ENCODE data around the gene CCT8. TPM values are rescaled to one million over a fixed set of nuclear protein-coding genes. Genes with fewer than 3 reads are reported as not detected.

CCT8 gene
- total and polyA plus RNA-seq, 4 donors: 47.0 to 78.2 (median 58.0) TPM

- TF ChIP-seq HNF4A (conservative IDR thresholded peaks at IDR 0.05) (no peak), RXRA (IDR thresholded peaks at IDR 0.05) (no peak), FOXA1 (IDR thresholded peaks at IDR 0.05) (no peak), MAX (IDR thresholded peaks at IDR 0.05) (no peak), CTCF (IDR thresholded peaks at IDR 0.05; ENCODE audit: low read depth, low read length, missing input control) (no peak)
- H3K4me3 ChIP-seq (ENCODE audit: low read depth in 1 of 3, low read length in 3 of 3): no peak overlapping the region
- DNase-seq (ENCODE audit: low spot score): no peak
Measured at GRCh38 chr21:29115899-29116298, 42.5 kb upstream of the CCT8 start.

GRCh38 chr21:29114765-29115500, 41.5 kb upstream of the CCT8 start:
- H3K36me3 ChIP-seq (ENCODE audit: control insufficient read depth in 4 of 4, insufficient read depth in 3 of 4, low read depth in 1 of 4, low read length in 3 of 4): no peaks in the 10 kb centered on the region
- no peak for DNase-seq (ENCODE audit: low spot score)
- H3K27ac ChIP-seq (ENCODE audit: low read depth in 1 of 2, low read length in 2 of 2): no peak overlapping the region
- 87% methylated on average over 5 of the region's 5 CpGs for WGBS
- H3K27me3 ChIP-seq (ENCODE audit: control insufficient read depth in 4 of 4, insufficient read depth in 4 of 4, low read length in 3 of 4): no peaks in the 10 kb centered on the region
- no peak overlapping the region for H3K4me3 ChIP-seq (ENCODE audit: low read depth in 1 of 3, low read length in 3 of 3)
- no peaks in the 10 kb centered on the region for H3K4me1 ChIP-seq (ENCODE audit: control insufficient read depth in 4 of 4, insufficient read depth in 4 of 4, low read length in 3 of 4)
- H3K9me3 ChIP-seq (ENCODE audit: control insufficient read depth in 4 of 4, low read length in 3 of 4): no peaks in the 10 kb centered on the region
- TF ChIP-seq MAX (IDR thresholded peaks at IDR 0.05): no peak
- no peak for TF ChIP-seq SP1 (IDR thresholded peaks at IDR 0.05)
- no peak for TF ChIP-seq ATF3 (IDR thresholded peaks at IDR 0.05)
- no peak for TF ChIP-seq TAF1 (conservative IDR thresholded peaks at IDR 0.05)
- TF ChIP-seq HNF4A (conservative IDR thresholded peaks at IDR 0.05): no peak
- TF ChIP-seq RAD21 (IDR thresholded peaks at IDR 0.05): no peak
- TF ChIP-seq FOXA2 (IDR thresholded peaks at IDR 0.05): no peak
- no peak for TF ChIP-seq EGR1 (IDR thresholded peaks at IDR 0.05; ENCODE audit: low read depth in 2 of 2)
- TF ChIP-seq FOXA1 (IDR thresholded peaks at IDR 0.05): no peak
- TF ChIP-seq RXRA (IDR thresholded peaks at IDR 0.05): no peak
- TF ChIP-seq HNF4G (IDR thresholded peaks at IDR 0.05): no peak
- TF ChIP-seq GABPA (IDR thresholded peaks at IDR 0.05 in 1 of 2, conservative IDR thresholded peaks at IDR 0.05 in 1 of 2): no peak
- TF ChIP-seq REST (IDR thresholded peaks at IDR 0.05): no peak
- no peak for TF ChIP-seq NR2F2 (IDR thresholded peaks at IDR 0.05)
- TF ChIP-seq CTCF (IDR thresholded peaks at IDR 0.05; ENCODE audit: low read depth, low read length, missing input control): no peak
- TF ChIP-seq YY1 (IDR thresholded peaks at IDR 0.05): no peak
- no peak overlapping the region for H3K9ac ChIP-seq (ENCODE audit: low read depth in 1 of 2, low read length in 2 of 2)

More at GRCh38 chr21:29115899-29116298, 42.5 kb upstream of the CCT8 start:
- Histone ChIP-seq H3K27ac (ENCODE audit: low read depth in 1 of 2, low read length in 2 of 2) (no peak overlapping the region), H3K9me3 (ENCODE audit: control insufficient read depth in 4 of 4, low read length in 3 of 4) (no peaks in the 10 kb centered on the region), H3K9ac (ENCODE audit: low read depth in 1 of 2, low read length in 2 of 2) (no peak overlapping the region), H3K4me1 (ENCODE audit: control insufficient read depth in 4 of 4, insufficient read depth in 4 of 4, low read length in 3 of 4) (no peaks in the 10 kb centered on the region), H3K36me3 (ENCODE audit: control insufficient read depth in 4 of 4, insufficient read depth in 3 of 4, low read depth in 1 of 4, low read length in 3 of 4) (no peaks in the 10 kb centered on the region), H3K27me3 (ENCODE audit: control insufficient read depth in 4 of 4, insufficient read depth in 4 of 4, low read length in 3 of 4) (no peaks in the 10 kb centered on the region)
- WGBS: 95% methylated on average over 8 of the region's 8 CpGs

Measured in liver (tissue), 9 donors.